Progenitor cell of endocrine pancreas (in vitro differentiated cells): ENCODE data around the gene HOXB4. TPM values are rescaled to one million over a fixed set of nuclear protein-coding genes. Genes with fewer than 3 reads are reported as not detected.
A peak's percentile ranks its signal among the peaks of the same experiment; 100 is the strongest.

Source experiments
- DNase-seq: peaks from one replicate; pipeline ENCODE4 v3.0.0; 2021; ENCODE audit warnings: low spot score; ENCODE audit not compliant: unreplicated experiment
- H3K27ac Mint-ChIP-seq: 2 replicates; pipeline ENCODE4 v1.8.0; 2021; ENCODE audit warnings: mild to moderate bottlenecking, moderate library complexity, mixed read lengths
- H3K27me3 Mint-ChIP-seq: 2 replicates; pipeline ENCODE4 v1.8.0; 2021; ENCODE audit warnings: mixed read lengths
- H3K36me3 Mint-ChIP-seq: 2 replicates; pipeline ENCODE4 v1.8.0; 2022; ENCODE audit warnings: mixed read lengths; ENCODE audit not compliant: insufficient read depth
- H3K4me1 Mint-ChIP-seq: 2 replicates; pipeline ENCODE4 v1.8.0; 2021; ENCODE audit warnings: low read depth, mixed read lengths
- H3K4me3 Mint-ChIP-seq: 2 replicates; pipeline ENCODE4 v1.8.0; 2021; ENCODE audit warnings: low read depth, mild to moderate bottlenecking, moderate library complexity, mixed read lengths
- H3K9me3 Mint-ChIP-seq: 2 replicates; pipeline ENCODE4 v1.8.0; 2021; ENCODE audit warnings: low read depth, mixed read lengths
- total RNA-seq: library from RNA; stranded (reverse); gene quantifications from 2 replicates; pipeline ENCODE4 v1.2.1, GENCODE V29; 2021
- TF ChIP-seq, protein P1 (sequence below): fragments of 200-600 bp; sonication (generic); IDR thresholded peaks from one replicate; pipeline ENCODE4 v1.5.0; 2021; ENCODE audit warnings: antibody characterized with exemption, mild to moderate bottlenecking; ENCODE audit not compliant: unreplicated experiment

Gene HOXB4
- total RNA-seq, 1 donor from 2014 or later = 3.4 TPM

DNA sequence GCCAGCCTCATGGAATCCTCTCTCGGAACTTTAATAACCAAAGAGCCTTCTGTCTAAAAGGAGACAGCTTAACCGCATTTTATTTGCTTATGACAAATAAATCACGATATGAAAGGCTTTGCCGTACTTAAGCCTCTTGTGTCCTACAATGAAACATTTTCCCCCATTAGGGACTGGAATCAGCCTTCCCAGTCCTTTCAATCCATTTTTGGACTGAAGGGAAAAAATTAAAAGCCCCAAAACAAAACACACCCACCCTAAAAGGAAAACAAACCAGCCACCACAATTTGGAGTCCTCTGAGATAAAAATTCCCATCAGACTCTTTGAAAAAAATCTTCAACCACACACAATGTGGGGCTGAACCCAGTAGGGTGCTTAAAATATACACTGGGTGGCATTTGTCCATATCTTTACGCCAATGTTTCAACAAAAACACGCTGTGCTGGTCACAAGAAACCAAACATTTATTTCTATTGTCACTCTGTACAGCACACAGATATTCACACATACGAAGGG lies 3.0 kb downstream of the HOXB4 start:
- Mint-ChIP-seq H3K4me3 (no peak overlapping the region), H3K27me3 (peaks cover 31% of the 10 kb centered on the region), H3K27ac (no peak overlapping the region), H3K36me3 (no peaks in the 10 kb centered on the region), H3K4me1 (peaks cover 20% of the 10 kb centered on the region), H3K9me3 (no peaks in the 10 kb centered on the region)
- no peak for DNase-seq
- TF ChIP-seq, protein P1, sequence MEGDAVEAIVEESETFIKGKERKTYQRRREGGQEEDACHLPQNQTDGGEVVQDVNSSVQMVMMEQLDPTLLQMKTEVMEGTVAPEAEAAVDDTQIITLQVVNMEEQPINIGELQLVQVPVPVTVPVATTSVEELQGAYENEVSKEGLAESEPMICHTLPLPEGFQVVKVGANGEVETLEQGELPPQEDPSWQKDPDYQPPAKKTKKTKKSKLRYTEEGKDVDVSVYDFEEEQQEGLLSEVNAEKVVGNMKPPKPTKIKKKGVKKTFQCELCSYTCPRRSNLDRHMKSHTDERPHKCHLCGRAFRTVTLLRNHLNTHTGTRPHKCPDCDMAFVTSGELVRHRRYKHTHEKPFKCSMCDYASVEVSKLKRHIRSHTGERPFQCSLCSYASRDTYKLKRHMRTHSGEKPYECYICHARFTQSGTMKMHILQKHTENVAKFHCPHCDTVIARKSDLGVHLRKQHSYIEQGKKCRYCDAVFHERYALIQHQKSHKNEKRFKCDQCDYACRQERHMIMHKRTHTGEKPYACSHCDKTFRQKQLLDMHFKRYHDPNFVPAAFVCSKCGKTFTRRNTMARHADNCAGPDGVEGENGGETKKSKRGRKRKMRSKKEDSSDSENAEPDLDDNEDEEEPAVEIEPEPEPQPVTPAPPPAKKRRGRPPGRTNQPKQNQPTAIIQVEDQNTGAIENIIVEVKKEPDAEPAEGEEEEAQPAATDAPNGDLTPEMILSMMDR = no peak

DNA sequence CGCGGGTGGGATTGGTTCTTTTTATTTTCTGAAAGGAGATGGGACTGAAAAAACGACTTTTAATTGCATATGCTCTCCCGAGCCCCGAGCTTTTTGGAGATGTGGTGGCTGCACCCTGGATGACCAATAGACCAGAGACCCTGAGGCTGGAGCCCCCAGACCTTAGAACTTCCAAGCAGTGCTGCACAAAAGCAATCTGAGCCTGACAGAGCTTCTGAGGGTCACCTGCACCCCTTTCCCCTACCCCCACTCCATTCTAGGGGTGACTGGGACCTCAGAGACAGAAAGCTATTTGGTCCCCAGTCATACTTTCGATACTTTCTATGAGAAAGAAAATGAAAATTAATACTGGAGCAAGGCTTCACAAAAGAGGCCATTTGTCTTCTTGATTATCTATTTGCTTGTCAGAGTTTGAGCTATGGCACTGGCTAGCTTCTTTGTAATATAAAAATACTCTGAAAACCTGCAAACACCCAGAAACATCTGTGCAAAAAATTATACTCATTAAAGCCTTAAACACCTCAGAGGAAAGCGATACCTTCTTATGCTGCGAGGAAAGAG lies 3.6 kb downstream of the HOXB4 start:
- Mint-ChIP-seq H3K36me3 (no peaks in the 10 kb centered on the region), H3K27ac (no peak overlapping the region), H3K4me1 (peaks cover 18% of the 10 kb centered on the region), H3K4me3 (no peak overlapping the region), H3K9me3 (no peaks in the 10 kb centered on the region), H3K27me3 (peaks cover 26% of the 10 kb centered on the region)
- TF ChIP-seq, protein P1 = no peak
- no peak for DNase-seq

DNA sequence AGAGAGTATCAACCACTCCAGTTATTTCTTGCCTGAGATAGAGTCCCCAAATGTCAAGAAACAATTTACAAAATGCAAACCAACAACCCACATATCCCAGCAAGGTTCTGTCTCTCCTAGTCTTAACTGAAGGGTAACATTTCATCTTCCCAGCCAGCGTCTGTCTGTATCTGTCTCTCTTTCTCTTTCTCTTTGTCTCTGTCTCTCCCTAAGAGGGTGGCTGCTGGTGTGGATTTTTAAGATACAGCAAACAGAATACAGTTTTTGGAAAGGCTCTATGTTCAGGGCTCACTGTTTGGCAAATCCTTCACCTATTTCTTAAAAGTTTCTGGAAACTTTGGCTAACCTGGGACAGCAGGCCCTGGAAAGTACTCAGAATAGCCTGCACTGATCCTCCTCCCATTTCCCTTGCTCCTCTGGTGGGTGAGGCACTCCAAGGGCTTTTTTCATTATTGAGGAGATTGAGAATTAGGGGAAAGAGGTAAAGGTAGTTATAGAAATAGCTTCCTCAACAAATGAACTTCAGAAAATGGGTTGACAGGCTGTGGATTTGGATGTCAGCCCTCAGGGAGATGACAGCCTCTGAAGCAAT lies 6.2 kb downstream of the HOXB4 start:
- TF ChIP-seq, protein P1 = no peak
- Mint-ChIP-seq H3K4me1 (peaks cover 15% of the 10 kb centered on the region), H3K36me3 (no peaks in the 10 kb centered on the region), H3K27ac (peak overlapping the region; percentile 71), H3K4me3 (peak overlapping the region; percentile 0), H3K9me3 (no peaks in the 10 kb centered on the region), H3K27me3 (peaks cover 3% of the 10 kb centered on the region)
- DNase-seq = no peak

DNA sequence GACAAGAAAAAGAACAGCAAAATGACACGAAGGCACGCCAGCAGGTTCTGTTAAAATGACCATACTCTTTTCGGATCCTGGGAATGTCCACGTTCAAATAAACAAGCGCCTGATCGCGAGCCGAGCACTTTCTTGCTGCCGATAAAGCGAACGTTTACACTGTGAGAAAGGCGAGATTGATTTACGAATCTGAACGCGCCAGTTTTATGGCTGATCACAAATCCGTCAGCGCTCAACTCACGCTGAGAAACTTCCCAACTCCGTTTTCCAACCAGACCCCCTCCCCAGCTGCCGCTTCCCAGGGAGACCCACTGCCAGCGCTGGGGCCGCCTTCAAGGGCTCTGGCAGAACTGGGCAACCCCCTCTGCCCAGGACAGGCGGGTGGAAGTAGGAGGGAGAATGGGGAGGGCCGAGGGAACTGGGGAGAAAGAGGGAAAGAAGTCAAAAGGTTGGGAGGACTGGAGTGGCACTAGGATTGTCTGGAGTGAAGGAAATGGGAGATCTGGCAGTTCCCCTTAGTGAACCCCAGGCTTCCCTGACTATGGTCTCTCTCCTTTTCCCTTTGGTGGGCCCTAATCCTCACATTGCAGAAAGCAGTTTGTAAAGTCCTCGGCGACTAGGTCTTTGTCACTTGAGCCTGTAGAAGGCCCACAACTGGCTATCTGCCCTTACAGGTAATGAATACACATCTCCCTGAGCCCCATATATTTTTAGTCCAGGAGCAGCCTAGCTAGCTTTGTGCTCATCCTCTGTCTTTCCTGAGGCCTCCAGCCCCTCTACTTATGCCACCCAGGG lies 6.9 kb downstream of the HOXB4 start:
- Mint-ChIP-seq H3K4me1 (peaks cover 14% of the 10 kb centered on the region), H3K4me3 (peak overlapping the region; percentile 50), H3K27ac (peak overlapping the region; percentile 71), H3K27me3 (no peaks in the 10 kb centered on the region), H3K36me3 (no peaks in the 10 kb centered on the region), H3K9me3 (no peaks in the 10 kb centered on the region)
- no peak for DNase-seq
- TF ChIP-seq, protein P1 = no peak

DNA sequence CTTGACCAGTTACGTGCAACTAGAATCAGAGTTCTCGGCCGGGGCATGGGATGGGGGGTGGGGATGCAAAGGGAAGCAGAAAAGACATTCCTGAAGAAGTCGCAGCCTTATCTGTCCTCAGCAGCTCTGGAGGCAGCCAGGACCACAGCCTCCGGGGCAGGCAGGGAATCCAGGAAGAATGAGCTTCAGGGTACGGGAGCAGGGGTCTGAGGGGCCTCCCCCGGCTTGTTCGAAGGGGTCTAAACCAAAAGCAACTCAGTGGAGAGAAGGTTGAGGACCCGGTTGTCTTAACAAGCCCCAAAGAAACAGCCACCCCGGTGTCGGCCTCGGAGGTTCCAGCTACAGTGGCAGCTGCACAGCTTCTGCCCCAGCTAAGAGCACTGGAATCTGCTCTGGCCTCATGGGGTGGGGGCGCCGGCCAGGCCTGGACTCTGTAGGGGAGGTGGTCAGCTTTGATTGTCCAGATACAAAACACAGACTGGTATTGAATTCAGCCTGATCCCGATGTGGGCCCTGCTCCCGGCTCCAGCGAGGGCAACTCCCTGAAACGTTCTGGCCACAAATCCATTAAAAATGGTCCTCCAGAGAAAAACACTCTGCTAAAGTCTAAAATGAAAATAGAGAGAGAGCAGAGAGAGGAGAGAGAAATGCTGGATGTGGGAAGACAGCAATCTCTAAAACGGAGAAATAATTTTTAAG lies 7.7 kb downstream of the HOXB4 start:
- H3K4me1 Mint-ChIP-seq = peaks cover 14% of the 10 kb centered on the region
- peak overlapping the region; percentile 50 for H3K4me3 Mint-ChIP-seq
- TF ChIP-seq, protein P1 = no peak
- H3K27me3 Mint-ChIP-seq = no peaks in the 10 kb centered on the region
- no peak for DNase-seq
- no peaks in the 10 kb centered on the region for H3K36me3 Mint-ChIP-seq
- no peaks in the 10 kb centered on the region for H3K9me3 Mint-ChIP-seq
- H3K27ac Mint-ChIP-seq = peak overlapping the region; percentile 63
